Thoracic aorta (tissue), 2 donors: ENCODE measurements around the gene CCL17. TPM values are rescaled to one million over a fixed set of nuclear protein-coding genes. Genes with fewer than 3 reads are reported as not detected.

Experiments
- ATAC-seq: fragments of 150-250 bp; one replicate; pipeline ENCODE4 v1.8.0; 2017; ENCODE audit warnings: low read depth; ENCODE audit not compliant: insufficient number of reproducible peaks, low FRiP score
- DNase-seq: peaks from one replicate; pipeline ENCODE4 v3.0.0-alpha.2; 2020; ENCODE audit warnings: low spot score
- H3K27ac ChIP-seq, 2 donors: fragments of 200-600 bp; sonication (generic); 1 replicate in 1 of 2; 2 replicates in 1 of 2; pipeline ENCODE4 v1.5.1; 2016; ENCODE audit warnings: mild to moderate bottlenecking in 2 of 2, moderate library complexity in 2 of 2
- H3K27me3 ChIP-seq: fragments of 200-600 bp; sonication (generic); replicated peaks from 2 replicates; pipeline ENCODE4 v1.6.0; 2016; ENCODE audit warnings: mild to moderate bottlenecking; ENCODE audit not compliant: insufficient read depth
- H3K36me3 ChIP-seq: fragments of 200-600 bp; sonication (generic); one replicate; pipeline ENCODE4 v1.5.1; 2016
- H3K4me1 ChIP-seq, 2 donors: fragments of 200-600 bp; sonication (generic); 1 replicate in 1 of 2; 2 replicates in 1 of 2; pipeline versions ENCODE4 v1.5.1 to v1.6.0; 2016; ENCODE audit warnings: low read depth in 2 of 2, mild to moderate bottlenecking in 1 of 2; ENCODE audit not compliant: control insufficient read depth in 1 of 2
- H3K4me3 ChIP-seq: fragments of 200-600 bp; sonication (generic); 2 replicates; pipeline ENCODE4 v1.5.1; 2016; ENCODE audit warnings: mild to moderate bottlenecking
- H3K9me3 ChIP-seq: fragments of 200-600 bp; sonication (generic); 2 replicates; pipeline ENCODE4 v1.5.1; 2016
- CTCF ChIP-seq: fragments of 200-600 bp; sonication (generic); IDR thresholded peaks from one replicate; pipeline ENCODE4 v1.5.1; 2019; ENCODE audit warnings: antibody characterized with exemption
- total RNA-seq, 2 donors: library from RNA; depleted of rRNA; stranded (reverse); fragments of >200 nt; gene quantifications; one replicate each; pipeline versions ENCODE4 v1.1.0 to v1.2.3, GENCODE V29; 2016

Gene CCL17
- total RNA-seq, 2 donors from 2014 or later, result not detected

GRCh38 chr16:57445510-57445909, 40.9 kb downstream of the CCL17 start:
- Histone ChIP-seq H3K4me1 (peaks cover 5 to 18% of the 10 kb centered on the region in 2 donors), H3K4me3 (no peak overlapping the region), H3K27me3 (no peaks in the 10 kb centered on the region), H3K9me3 (no peaks in the 10 kb centered on the region), H3K27ac (no peak overlapping the region), H3K36me3 (no peaks in the 10 kb centered on the region)
- no peak for ATAC-seq
- TF ChIP-seq CTCF, result no peak
- DNase-seq, result no peak

GRCh38 chr16:57446531-57447185, 42.1 kb downstream of the CCL17 start:
- Histone ChIP-seq H3K4me3 (peak overlapping the region; percentile 90), H3K9me3 (no peaks in the 10 kb centered on the region), H3K27me3 (no peaks in the 10 kb centered on the region), H3K27ac (peak overlapping the region; percentile 79 to 88), H3K4me1 (peaks cover 5 to 18% of the 10 kb centered on the region in 2 donors), H3K36me3 (peaks cover 3% of the 10 kb centered on the region)
- TF ChIP-seq CTCF, result no peak
- ATAC-seq (peak; percentile 18), DNase-seq (no peak)

- peaks cover 5 to 18% of the 10 kb centered on the region in 2 donors for H3K4me1 ChIP-seq
- H3K36me3 ChIP-seq, result peaks cover 10% of the 10 kb centered on the region
- H3K9me3 ChIP-seq, result no peaks in the 10 kb centered on the region
- peak; percentile 92 for ATAC-seq
- peak; percentile 73 for DNase-seq
- H3K27ac ChIP-seq, result peak within 1 kb of the TSS; percentile 79 to 88
- TF ChIP-seq CTCF, result no peak
- no peaks in the 10 kb centered on the region for H3K27me3 ChIP-seq
- peak within 1 kb of the TSS; percentile 90 for H3K4me3 ChIP-seq
Observed at GRCh38 chr16:57447186-57447962, 42.8 kb downstream of the CCL17 start, which contains the start of the genes CIAPIN1 and COQ9. Gene CIAPIN1, minus strand, starts transcription at chr16:57447385. Its CDS starts 6,457 bp downstream, at chr16:57440928. Gene COQ9, plus strand, starts transcription at chr16:57447479. Its CDS starts 27 bp downstream, at chr16:57447506.

GRCh38 chr16:57452021-57452420, 47.5 kb downstream of the CCL17 start:
- Histone ChIP-seq H3K27ac (no peak overlapping the region), H3K4me1 (peaks cover 5 to 9% of the 10 kb centered on the region in 2 donors), H3K9me3 (no peaks in the 10 kb centered on the region), H3K4me3 (no peak overlapping the region), H3K27me3 (no peaks in the 10 kb centered on the region), H3K36me3 (peaks cover 47% of the 10 kb centered on the region)
- DNase-seq (no peak), ATAC-seq (no peak)
- no peak for TF ChIP-seq CTCF
